ENCODE measurements around the gene PLCD3. TPM values are rescaled to one million over a fixed set of nuclear protein-coding genes. Genes with fewer than 3 reads are reported as not detected.

The PLCD3 gene
- total and polyA plus RNA-seq, 10 donors: 1.5 to 9.9 (median 6.3) TPM

DNA sequence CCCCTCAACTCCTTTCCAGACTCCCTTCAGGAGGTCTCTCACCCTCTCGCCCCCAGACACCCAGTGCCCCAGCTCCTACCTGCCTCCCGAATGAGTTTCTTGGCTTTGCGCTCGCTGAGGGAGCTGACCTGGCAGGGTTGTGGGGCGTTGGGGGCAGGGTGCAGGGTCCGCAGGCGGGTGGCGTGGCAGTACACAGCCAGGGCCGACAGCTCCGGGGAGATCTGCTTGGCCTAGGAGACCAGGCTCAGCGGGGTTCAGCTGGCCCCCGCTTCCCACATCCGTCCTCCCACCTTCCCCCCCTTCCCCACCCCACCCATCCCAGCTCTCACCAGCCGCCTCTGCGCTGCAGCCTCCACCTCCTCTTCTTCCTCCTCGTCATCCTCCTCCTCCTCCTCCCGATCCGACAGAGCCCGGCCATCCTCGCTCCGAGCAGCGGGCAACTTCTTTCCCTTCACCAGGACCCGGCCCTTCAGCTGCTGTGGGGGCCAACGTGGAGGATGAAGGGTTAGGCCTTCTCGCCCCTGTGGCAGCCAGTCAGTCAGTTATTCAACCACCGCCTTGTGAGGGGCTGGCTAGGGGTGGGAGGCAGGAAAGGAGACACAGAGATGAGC, 17.2 kb downstream of the PLCD3 start:
- H3K4me3 ChIP-seq: no peak overlapping the region
- 88 to 94% (median 91%) methylated on average over 26 of the region's 26 CpGs for WGBS, 5 donors
- H3K36me3 ChIP-seq: peaks cover 0 to 3% (median 0%) of the 10 kb centered on the region in 6 donors
- intact Hi-C loops (cut with DNase I; ENCODE audit: low total_unique reads): no loop called here
- no peak overlapping the region for H3K27ac ChIP-seq
- no peak for DNase-seq
- H3K27me3 ChIP-seq (replicated peaks in 1 of 7): peaks cover 0 to under 1% (median 0%) of the 10 kb centered on the region in 7 donors
- H3K9me3 ChIP-seq: no peaks in the 10 kb centered on the region
- H3K4me1 ChIP-seq: peaks cover 5 to 25% (median 15%) of the 10 kb centered on the region in 6 donors
- TF ChIP-seq POLR2AphosphoS5 (IDR thresholded peaks at IDR 0.05) (no peak), POLR2A (IDR thresholded peaks at IDR 0.05) (no peak)
- TF ChIP-seq, protein P1, sequence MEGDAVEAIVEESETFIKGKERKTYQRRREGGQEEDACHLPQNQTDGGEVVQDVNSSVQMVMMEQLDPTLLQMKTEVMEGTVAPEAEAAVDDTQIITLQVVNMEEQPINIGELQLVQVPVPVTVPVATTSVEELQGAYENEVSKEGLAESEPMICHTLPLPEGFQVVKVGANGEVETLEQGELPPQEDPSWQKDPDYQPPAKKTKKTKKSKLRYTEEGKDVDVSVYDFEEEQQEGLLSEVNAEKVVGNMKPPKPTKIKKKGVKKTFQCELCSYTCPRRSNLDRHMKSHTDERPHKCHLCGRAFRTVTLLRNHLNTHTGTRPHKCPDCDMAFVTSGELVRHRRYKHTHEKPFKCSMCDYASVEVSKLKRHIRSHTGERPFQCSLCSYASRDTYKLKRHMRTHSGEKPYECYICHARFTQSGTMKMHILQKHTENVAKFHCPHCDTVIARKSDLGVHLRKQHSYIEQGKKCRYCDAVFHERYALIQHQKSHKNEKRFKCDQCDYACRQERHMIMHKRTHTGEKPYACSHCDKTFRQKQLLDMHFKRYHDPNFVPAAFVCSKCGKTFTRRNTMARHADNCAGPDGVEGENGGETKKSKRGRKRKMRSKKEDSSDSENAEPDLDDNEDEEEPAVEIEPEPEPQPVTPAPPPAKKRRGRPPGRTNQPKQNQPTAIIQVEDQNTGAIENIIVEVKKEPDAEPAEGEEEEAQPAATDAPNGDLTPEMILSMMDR (IDR thresholded peaks at IDR 0.05 in 8 of 11, conservative IDR thresholded peaks at IDR 0.05 in 3 of 11): no peak

DNA sequence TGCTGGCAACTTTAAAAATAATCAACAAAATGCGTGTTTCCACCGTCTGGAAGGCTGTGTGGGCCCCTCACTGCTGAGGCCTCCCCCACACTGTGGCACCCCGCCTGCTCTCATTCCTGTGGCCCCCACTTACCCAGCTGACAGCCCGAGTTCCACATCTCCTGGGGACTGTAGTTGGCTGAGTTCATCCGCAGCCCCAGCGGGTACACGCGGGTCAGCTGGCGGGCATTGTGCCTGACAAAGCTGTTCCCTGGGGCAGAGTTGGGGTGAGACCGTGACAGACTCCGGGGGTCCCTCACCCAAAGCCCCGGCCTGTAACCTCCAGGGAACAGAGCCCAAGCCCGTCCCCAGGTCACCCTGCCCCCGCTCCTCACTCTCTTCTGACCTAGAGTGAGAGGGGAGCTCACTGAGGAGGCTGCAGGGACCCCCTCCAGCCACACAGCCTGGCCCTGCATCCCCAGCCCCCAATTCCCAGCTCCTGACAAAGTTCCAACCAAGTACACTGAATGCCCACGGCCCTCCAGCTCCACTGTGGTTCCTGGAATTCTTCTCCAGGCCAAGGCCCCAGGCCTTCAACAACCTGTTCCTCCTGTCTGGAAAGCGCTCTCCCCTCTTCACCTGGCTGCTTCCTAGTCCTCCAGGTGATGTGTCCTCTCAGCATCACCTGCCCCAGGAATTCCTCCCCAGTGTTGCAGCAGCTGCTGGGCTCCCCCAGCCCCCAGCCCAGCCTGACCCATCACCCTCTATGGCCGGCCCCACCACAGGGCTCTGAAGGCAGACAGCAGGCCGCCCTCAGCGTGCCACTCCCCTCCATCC, 18.0 kb downstream of the PLCD3 start:
- H3K27me3 ChIP-seq (replicated peaks in 1 of 7): no peaks in the 10 kb centered on the region
- intact Hi-C loops (cut with DNase I; ENCODE audit: low total_unique reads): no loop called here
- no peak overlapping the region for H3K27ac ChIP-seq
- no peak for TF ChIP-seq POLR2A (IDR thresholded peaks at IDR 0.05)
- TF ChIP-seq, protein P1 (IDR thresholded peaks at IDR 0.05 in 8 of 11, conservative IDR thresholded peaks at IDR 0.05 in 3 of 11): no peak
- TF ChIP-seq POLR2AphosphoS5 (IDR thresholded peaks at IDR 0.05): no peak
- H3K9me3 ChIP-seq: no peaks in the 10 kb centered on the region
- DNase-seq: no peak
- H3K4me3 ChIP-seq: no peak overlapping the region
- H3K4me1 ChIP-seq: peaks cover 5 to 31% (median 15%) of the 10 kb centered on the region in 6 donors
- 86 to 94% (median 89%) methylated on average over 14 to 19 of the region's 19 CpGs for WGBS, 5 donors
- H3K36me3 ChIP-seq: peaks cover 0 to 6% (median 0%) of the 10 kb centered on the region in 6 donors

DNA sequence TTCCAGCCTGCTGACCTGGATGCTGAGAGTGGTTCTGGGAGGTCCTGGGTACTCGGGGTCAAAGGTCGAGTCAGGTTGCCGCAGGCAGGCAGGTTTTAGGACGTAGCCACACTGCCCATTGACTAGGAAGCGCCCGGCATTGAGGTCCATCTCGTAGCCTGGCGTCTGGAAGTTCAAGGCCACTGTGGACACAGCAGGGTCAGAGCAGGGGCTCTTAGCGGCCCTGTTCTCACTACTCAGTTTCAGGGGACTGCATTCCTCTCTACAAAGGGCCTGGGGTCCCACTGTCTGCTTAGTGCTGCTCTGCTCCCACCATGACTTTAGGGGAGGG, 18.9 kb downstream of the PLCD3 start:
- no peak for DNase-seq
- Histone ChIP-seq H3K4me1 (peaks cover 5 to 31% (median 15%) of the 10 kb centered on the region in 6 donors), H3K4me3 (no peak overlapping the region), H3K27me3 (replicated peaks in 1 of 7) (no peaks in the 10 kb centered on the region), H3K36me3 (peaks cover 0 to 16% (median 3%) of the 10 kb centered on the region in 6 donors), H3K27ac (no peak overlapping the region), H3K9me3 (no peaks in the 10 kb centered on the region)
- WGBS, 5 donors: 80 to 98% (median 88%) methylated on average over 1 to 9 of the region's 9 CpGs; no CpG with 5 or more reads in 1 of the 5 donors
- intact Hi-C loops (cut with DNase I; ENCODE audit: low total_unique reads): no loop called here
- TF ChIP-seq, protein P1 (IDR thresholded peaks at IDR 0.05 in 8 of 11, conservative IDR thresholded peaks at IDR 0.05 in 3 of 11): no peak
- TF ChIP-seq POLR2AphosphoS5 (IDR thresholded peaks at IDR 0.05): no peak
- TF ChIP-seq POLR2A (IDR thresholded peaks at IDR 0.05): no peak
